A549 (cell line): ENCODE data around the gene SDF2L1.

ENCODE experiments used
- CBX2 ChIP-seq: fragments of 200-600 bp; sonication (generic); IDR thresholded peaks from 2 replicates; pipeline ENCODE4 v1.6.1; 2016; ENCODE audit warnings: low read depth, mild to moderate bottlenecking, borderline replicate concordance
- CEBPB ChIP-seq, 2 experiments: fragments of >200 bp in 1 of 2; sonication (Bioruptor Twin) in 1 of 2; formaldehyde crosslinking in 1 of 2; IDR thresholded peaks; 2 replicates each; pipeline ENCODE4 v1.6.1; 2012 to 2016
- CTCF ChIP-seq: fragments of >200 bp; sonication (Bioruptor Twin); formaldehyde crosslinking; IDR thresholded peaks from 3 replicates; pipeline ENCODE4 v1.5.1; 2016
- ELK1 ChIP-seq: fragments of 150-350 bp; IDR thresholded peaks from 2 replicates; pipeline ENCODE4 v1.6.1; 2014; ENCODE audit warnings: low read depth, mild to moderate bottlenecking, low read length
- PBX3 ChIP-seq: IDR thresholded peaks from 2 replicates; pipeline ENCODE4 v1.6.1; 2012
- RFX5 ChIP-seq: fragments of 450-650 bp; IDR thresholded peaks from 2 replicates; pipeline ENCODE4 v1.7.1; 2014; ENCODE audit warnings: antibody characterized with exemption, mild to moderate bottlenecking, moderate library complexity
- SMC3 ChIP-seq: fragments of >200 bp; sonication (Bioruptor Twin); formaldehyde crosslinking; IDR thresholded peaks from 3 replicates; pipeline ENCODE4 v1.6.1; 2018; ENCODE audit warnings: inconsistent platforms
- ZFP36 ChIP-seq: fragments of 450-650 bp; IDR thresholded peaks from 2 replicates; pipeline ENCODE4 v1.6.1; 2014; ENCODE audit warnings: borderline replicate concordance; ENCODE audit not compliant: partially characterized antibody

- no peak for TF ChIP-seq ZFP36
- no peak for TF ChIP-seq RFX5
- TF ChIP-seq ELK1: no peak
- TF ChIP-seq CTCF: no peak
- TF ChIP-seq CBX2: no peak
- TF ChIP-seq PBX3: no peak
- no peak for TF ChIP-seq SMC3
- no peak for TF ChIP-seq CEBPB (IDR thresholded peaks at IDR 0.05)
Measured at GRCh38 chr22:21673534-21674321, 31.6 kb downstream of the SDF2L1 start.
